HepG2 (cell line): Measurements from ENCODE around the gene TBL3. TPM values are rescaled to one million over a fixed set of nuclear protein-coding genes. Genes with fewer than 3 reads are reported as not detected.

Experiments
- ATAC-seq: fragments of 200-7000 bp; cut with Tn5 transposase; 3 replicates; pipeline ENCODE4 v1.9.1; 2020; ENCODE audit warnings: mild to moderate bottlenecking, moderate library complexity
- BruUV-seq: library from RNA; stranded (reverse); fragments of 400-500 nt; replicated peaks from 2 replicates; lab custom pipeline; 2021; lab: Mats Ljungman, UMichigan
- CTCF ChIA-PET: fragments of 300-600 bp; formaldehyde crosslinking; extraction: SDS; loops from one replicate; lab custom pipeline; 2021; ENCODE audit warnings: low total read pairs, inconsistent platforms, low intra/inter-chr PET ratio; lab: Yijun Ruan, JAX
- POLR2A ChIA-PET: fragments of 350-600 bp; sonication (Branson Sonifier 250); formaldehyde crosslinking; loops from one replicate; lab custom pipeline; 2020; ENCODE audit warnings: antibody characterized with exemption, inconsistent platforms; lab: Yijun Ruan, JAX
- DNase-seq: peaks from one replicate; pipeline ENCODE4 v3.0.0-alpha.2; 2015; ENCODE audit warnings: low spot score
- FAIRE-seq: peaks from 3 replicates; lab custom pipeline; 2011; peaks lifted over from hg19 to GRCh38; lab: Jason Lieb, UNC
- H2AFZ ChIP-seq: one replicate; pipeline ENCODE4 v1.6.1; 2011; ENCODE audit warnings: low read length, inconsistent platforms
- H3K27ac ChIP-seq: fragments of 300-600 bp; 3 replicates; pipeline ENCODE4 v1.8.0; 2011; ENCODE audit warnings: mixed run types, mild to moderate bottlenecking, mixed read lengths, low read length, inconsistent platforms; ENCODE audit not compliant: insufficient read depth; ENCODE audit errors: extremely low read length
- H3K27me3 ChIP-seq, 2 experiments: fragments of 200-600 bp in 1 of 2; 2 replicates in 1 of 2; 3 replicates in 1 of 2; pipeline versions ENCODE4 v1.6.0 to v1.8.0; 2011; ENCODE audit warnings: low read length in 2 of 2, mild to moderate bottlenecking in 2 of 2, moderate library complexity in 2 of 2, inconsistent platforms in 1 of 2; ENCODE audit not compliant: insufficient read depth in 2 of 2, control insufficient read depth in 1 of 2
- H3K36me3 ChIP-seq, 2 experiments: fragments of 200-600 bp in 1 of 2; replicated peaks in 1 of 2; 2 replicates in 1 of 2; 3 replicates in 1 of 2; pipeline versions ENCODE4 v1.5.1 to v1.8.0; 2011; ENCODE audit warnings: low read length in 2 of 2, inconsistent platforms in 1 of 2; ENCODE audit not compliant: insufficient read depth in 2 of 2, control insufficient read depth in 1 of 2
- H3K4me1 ChIP-seq: 2 replicates; pipeline ENCODE4 v1.5.1; 2012; ENCODE audit warnings: low read length, inconsistent platforms; ENCODE audit not compliant: insufficient read depth
- H3K4me2 ChIP-seq: 2 replicates; pipeline ENCODE4 v1.6.0; 2011; ENCODE audit warnings: low read depth, low read length, inconsistent platforms
- H3K4me3 ChIP-seq, 3 experiments: fragments of 200-600 bp in 1 of 3; sonication (generic), shearing (Covaris generic) in 1 of 3; replicated peaks in 1 of 3; 2 replicates each; pipeline ENCODE4 v1.5.1; 2011 to 2016; ENCODE audit warnings: low read length in 3 of 3, inconsistent platforms in 2 of 3, low read depth in 2 of 3, mild to moderate bottlenecking in 2 of 3, control low read depth in 1 of 3, mixed read lengths in 1 of 3; ENCODE audit not compliant: insufficient read depth in 1 of 3
- H3K79me2 ChIP-seq: one replicate; pipeline ENCODE4 v1.6.1; 2011; ENCODE audit warnings: low read length, inconsistent platforms; ENCODE audit not compliant: insufficient read depth
- H3K9ac ChIP-seq: 2 replicates; pipeline ENCODE4 v1.6.0; 2011; ENCODE audit warnings: mild to moderate bottlenecking, low read depth, low read length, inconsistent platforms; ENCODE audit not compliant: insufficient read depth
- H3K9me3 ChIP-seq: 2 replicates; pipeline ENCODE4 v1.5.1; 2012; ENCODE audit warnings: mild to moderate bottlenecking, low read length
- H4K20me1 ChIP-seq: 2 replicates; pipeline ENCODE4 v1.6.0; 2011; ENCODE audit warnings: inconsistent platforms, mild to moderate bottlenecking, low read length, moderate library complexity; ENCODE audit not compliant: insufficient read depth
- AGO2 ChIP-seq: fragments of 200-400 bp; formaldehyde crosslinking; optimal IDR thresholded peaks from 2 replicates; pipeline ENCODE3; 2017; ENCODE audit warnings: mild to moderate bottlenecking, low read depth, low read length, moderate library complexity
- ARHGAP35 ChIP-seq: sonication (generic); formaldehyde crosslinking; IDR thresholded peaks from 2 replicates; pipeline ENCODE4 v1.9.0; 2022; ENCODE audit warnings: mild to moderate bottlenecking, inconsistent platforms, moderate library complexity, missing genetic modification reagents, borderline replicate concordance
- BRCA1 ChIP-seq: sonication (generic); formaldehyde crosslinking; IDR thresholded peaks from 2 replicates; pipeline ENCODE4 v1.4.0; 2020; ENCODE audit warnings: missing genetic modification reagents
- DR1 ChIP-seq: sonication (generic); formaldehyde crosslinking; IDR thresholded peaks from 2 replicates; pipeline ENCODE4 v1.8.0; 2021; ENCODE audit warnings: mild to moderate bottlenecking, missing genetic modification reagents, inconsistent platforms
- FOXA3 ChIP-seq: IDR thresholded peaks from 2 replicates; pipeline ENCODE4 v1.6.1; 2016; ENCODE audit warnings: missing genetic modification reagents, missing compliant biosample characterization
- RBFOX2 ChIP-seq: fragments of 200-400 bp; formaldehyde crosslinking; IDR thresholded peaks from 2 replicates; pipeline ENCODE4 v1.6.1; 2017; ENCODE audit warnings: low read depth, mild to moderate bottlenecking, low read length
- RBM22 ChIP-seq: fragments of 200-400 bp; formaldehyde crosslinking; optimal IDR thresholded peaks from 2 replicates; pipeline ENCODE3; 2017; ENCODE audit warnings: mild to moderate bottlenecking, low read length, moderate library complexity
- ZNF432 ChIP-seq: sonication (generic); formaldehyde crosslinking; IDR thresholded peaks from 2 replicates; pipeline ENCODE4 v1.5.0; 2020; ENCODE audit warnings: missing genetic modification reagents, mild to moderate bottlenecking, borderline replicate concordance
- ZNF557 ChIP-seq: sonication (generic); formaldehyde crosslinking; IDR thresholded peaks from 2 replicates; pipeline ENCODE4 v1.4.0; 2020; ENCODE audit warnings: missing genetic modification reagents
- WGBS: methylation state at CpG from one replicate; pipeline ENCODE4 v1.1.6; 2017; ENCODE audit warnings: low lambda C conversion rate; 5-methylcytosine and 5-hydroxymethylcytosine counted together
- in situ Hi-C: cut with HindIII; loops from 2 replicates; pipeline ENCODE4 v1.10.0; 2017; ENCODE audit warnings: low pct_unique_long_range_greater_than_20kb; ENCODE audit not compliant: extremely low pct_ligation_motif_present
- intact Hi-C: fragments of 100-400 bp; cut with micrococcal nuclease; formaldehyde crosslinking; loops from one replicate; pipeline ENCODE4 v1.10.0; 2022; ENCODE audit not compliant: unreplicated experiment
- polyA plus RNA-seq, 8 experiments: library from polyadenylated mRNA; depleted of rRNA in 3 of 8; stranded (reverse) in 7 of 8; unstranded in 1 of 8; fragments of >200 nt; fragmentation: Illumina TruSeq in 4 of 8; extraction: Trizol in 4 of 8; gene quantifications; 2 replicates each; pipeline versions ENCODE4 v1.2.1 to v1.2.3, GENCODE V29; 2011 to 2016; ENCODE audit warnings: low read depth in 4 of 8, missing spikeins in 1 of 8, mixed read lengths in 1 of 8; ENCODE audit not compliant: insufficient read depth in 1 of 8
- total RNA-seq, 5 experiments: library from RNA; depleted of rRNA; stranded (reverse); fragments of >200 nt; fragmentation: Illumina TruSeq; extraction: Trizol; gene quantifications; 2 replicates each; pipeline ENCODE4 v1.2.3, GENCODE V29; 2016; ENCODE audit warnings: low read depth in 1 of 5

The TBL3 gene
- total and polyA plus RNA-seq, 2 of the 13 experiments (the other 11 are each of a cell fraction or from before 2014, with no cell fraction given): 16.8 to 38.0 TPM

GRCh38 chr16:1987198-1987597 is 15.3 kb downstream of the TBL3 start:
- in situ Hi-C loops: no loop called here
- Histone ChIP-seq H2AFZ (no peak overlapping the region), H3K27me3 (peaks cover 0 to 8% of the 10 kb centered on the region in 2 experiments; a peak in 2 of 5 replicates), H3K4me2 (no peak overlapping the region), H3K36me3 (peaks cover 12 to 15% of the 10 kb centered on the region in 2 experiments; a peak in 4 of 5 replicates), H3K79me2 (peaks cover 13% of the 10 kb centered on the region), H3K9ac (no peak overlapping the region), H3K9me3 (no peaks in the 10 kb centered on the region), H3K4me3 (no peak overlapping the region), H3K27ac (no peak overlapping the region), H3K4me1 (peaks cover 67% of the 10 kb centered on the region), H4K20me1 (no peaks in the 10 kb centered on the region)
- intact Hi-C loops: no loop called here
- ChIA-PET POLR2A (interaction anchor here (1.0 to 2.7 kb wide), 2 partner anchors 23 to 168 kb away, joined by 3 to 8 read pairs; partner anchors contain the start of genes RPS2 and TRAF7), CTCF (no interaction called here)
- FAIRE-seq (no peak), ATAC-seq (no peak), DNase-seq (no peak)
- no TSS peak for BruUV-seq
- TF ChIP-seq BRCA1 (CRISPR knock-in tag) (no peak), AGO2 (peak; percentile 82), ZNF557 (CRISPR knock-in tag) (no peak), RBM22 (peak; percentile 54), ZNF432 (no peak), DR1 (CRISPR knock-in tag) (no peak), ARHGAP35 (CRISPR knock-in tag) (no peak), RBFOX2 (peak; percentile 47; the same call in 1 of the 2 replicates), FOXA3 (CRISPR knock-in tag) (no peak)
- 93% methylated on average over 5 of the region's 10 CpGs for WGBS
